Suprapubic skin (tissue), 4 donors: ENCODE measurements around the gene SPATA19.

Source experiments
- CTCF ChIP-seq, 2 donors: fragments of 200-600 bp in 1 of 2; fragments of 450-650 bp in 1 of 2; sonication (generic) in 1 of 2; IDR thresholded peaks; one replicate each; pipeline ENCODE4 v1.5.1; 2016 to 2019; ENCODE audit warnings: antibody characterized with exemption in 2 of 2, mild to moderate bottlenecking in 1 of 2, moderate library complexity in 1 of 2
- POLR2A ChIP-seq, 2 donors: fragments of 450-650 bp; IDR thresholded peaks; one replicate each; pipeline ENCODE4 v1.6.1; 2017; ENCODE audit warnings: antibody characterized with exemption in 2 of 2, mild to moderate bottlenecking in 2 of 2, moderate library complexity in 2 of 2
- POLR2AphosphoS5 ChIP-seq, 3 donors: sonication (generic); formaldehyde crosslinking; IDR thresholded peaks; one replicate each; pipeline ENCODE4 v1.6.1; 2017; ENCODE audit warnings: antibody characterized with exemption in 3 of 3

DNA sequence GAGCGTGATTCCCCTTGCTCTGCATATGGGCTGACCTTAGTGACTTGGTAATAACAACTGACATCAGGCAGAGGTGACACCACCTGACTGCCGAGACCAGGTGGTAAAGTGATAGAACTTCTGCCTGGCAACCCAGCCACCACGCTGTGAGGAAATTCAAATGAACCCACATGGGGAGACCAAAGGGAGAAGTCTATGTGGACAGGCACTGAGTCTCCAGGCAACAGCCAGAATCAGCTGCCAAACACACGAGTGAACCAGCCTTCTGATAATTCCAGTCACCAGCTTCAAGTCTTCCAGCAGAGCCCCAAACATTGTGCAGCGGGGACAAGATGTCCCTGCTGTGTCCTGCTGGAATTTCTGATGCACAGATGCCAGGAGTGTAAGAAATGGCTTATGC lies 29.7 kb downstream of the SPATA19 start:
- TF ChIP-seq CTCF (IDR thresholded peaks at IDR 0.05) (no peak), POLR2A (IDR thresholded peaks at IDR 0.05) (no peak), POLR2AphosphoS5 (IDR thresholded peaks at IDR 0.05) (no peak)
